ENCODE results near the gene PTCH1. TPM values are rescaled to one million over a fixed set of nuclear protein-coding genes. Genes with fewer than 3 reads are reported as not detected.

PTCH1 gene
- total and polyA plus RNA-seq, 2 donors (not counting 1 experiment from before 2014, with no cell fraction given): 3.5 to 13.8 TPM

DNA sequence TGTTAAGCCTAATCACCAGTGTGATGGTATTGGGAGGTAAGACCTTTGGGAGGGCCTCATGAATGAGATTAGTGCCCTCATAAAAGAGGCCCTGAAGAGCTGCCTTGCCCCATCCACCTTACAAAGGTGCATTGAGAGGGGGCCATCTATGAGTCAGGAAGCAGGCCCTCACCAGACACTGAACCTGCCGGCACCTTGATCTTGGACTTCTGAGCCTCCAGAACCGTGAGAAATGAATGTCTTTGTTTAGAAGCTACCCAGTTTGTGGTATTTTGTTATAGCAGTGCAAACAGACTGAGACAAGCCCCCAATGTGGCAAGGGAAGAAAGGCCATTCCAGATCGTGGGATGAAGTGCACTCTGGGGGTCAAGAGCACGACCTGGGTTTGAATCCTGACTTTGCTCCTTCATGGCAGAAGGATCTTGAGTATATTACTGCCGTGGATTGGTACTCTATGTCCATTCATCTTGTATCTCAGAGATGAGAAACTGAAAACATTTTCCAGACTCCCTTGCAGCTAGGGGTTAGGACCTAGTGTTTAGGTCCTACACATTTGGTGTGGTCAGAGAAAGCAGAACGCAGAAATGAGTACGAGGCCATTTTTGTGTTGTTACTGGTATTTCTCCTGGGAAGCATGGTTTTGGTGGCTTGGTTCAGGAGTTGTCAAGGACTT, 86.7 kb downstream of the PTCH1 start:
- intact Hi-C loops (cut with micrococcal nuclease): no loop called here
- H3K9ac ChIP-seq (ENCODE audit: low read length): no peak overlapping the region

DNA sequence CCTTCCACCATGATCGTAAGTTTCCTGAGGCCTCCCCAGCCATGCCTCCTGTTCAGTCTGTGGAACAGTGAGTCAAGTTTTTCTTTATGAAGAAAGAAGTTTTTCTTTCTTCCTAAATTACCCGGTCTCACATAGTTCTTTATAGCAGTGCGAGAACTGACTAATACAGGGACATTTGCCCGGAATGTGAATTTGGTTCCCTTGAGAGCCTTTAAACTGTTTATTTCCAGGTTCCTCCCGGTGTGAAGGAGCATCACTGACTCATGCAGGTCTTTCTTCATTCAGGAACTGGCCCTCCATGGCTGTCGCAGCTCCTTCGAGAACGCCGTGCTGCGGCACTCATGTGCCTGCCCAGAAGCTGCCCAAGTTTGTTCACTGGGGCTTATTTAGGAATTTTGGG, 87.7 kb downstream of the PTCH1 start:
- H2AFZ ChIP-seq (ENCODE audit: insufficient read depth, low read depth, low read length, poor library complexity, severe bottlenecking): no peak overlapping the region
- no peak overlapping the region for H3K27ac ChIP-seq (ENCODE audit: low read length in 2 of 2)
- POLR2A ChIA-PET: no interaction called here
- no peaks in the 10 kb centered on the region for H4K20me1 ChIP-seq (ENCODE audit: control insufficient read depth, insufficient read depth, low read length, poor library complexity, severe bottlenecking)
- Mint-ChIP-seq H3K4me3 (no peak overlapping the region), H3K4me1 (peaks cover 12% of the 10 kb centered on the region), H3K27me3 (peaks cover 35% of the 10 kb centered on the region), H3K27ac (no peak overlapping the region), H3K9me3 (ENCODE audit: insufficient read depth) (peaks cover 10% of the 10 kb centered on the region)
- CTCF ChIA-PET: no interaction called here
- no peaks in the 10 kb centered on the region for H3K36me3 ChIP-seq (replicated peaks in 1 of 2; ENCODE audit: control extremely low read depth in 1 of 2, control insufficient read depth in 1 of 2, extremely low read depth in 1 of 2, insufficient read depth in 2 of 2, low read length in 1 of 2)
- no peak for TF ChIP-seq EZH2 (IDR thresholded peaks at IDR 0.05; ENCODE audit: borderline replicate concordance, insufficient read depth, low read depth, low read length, poor library complexity, severe bottlenecking)
- TF ChIP-seq, protein P1, sequence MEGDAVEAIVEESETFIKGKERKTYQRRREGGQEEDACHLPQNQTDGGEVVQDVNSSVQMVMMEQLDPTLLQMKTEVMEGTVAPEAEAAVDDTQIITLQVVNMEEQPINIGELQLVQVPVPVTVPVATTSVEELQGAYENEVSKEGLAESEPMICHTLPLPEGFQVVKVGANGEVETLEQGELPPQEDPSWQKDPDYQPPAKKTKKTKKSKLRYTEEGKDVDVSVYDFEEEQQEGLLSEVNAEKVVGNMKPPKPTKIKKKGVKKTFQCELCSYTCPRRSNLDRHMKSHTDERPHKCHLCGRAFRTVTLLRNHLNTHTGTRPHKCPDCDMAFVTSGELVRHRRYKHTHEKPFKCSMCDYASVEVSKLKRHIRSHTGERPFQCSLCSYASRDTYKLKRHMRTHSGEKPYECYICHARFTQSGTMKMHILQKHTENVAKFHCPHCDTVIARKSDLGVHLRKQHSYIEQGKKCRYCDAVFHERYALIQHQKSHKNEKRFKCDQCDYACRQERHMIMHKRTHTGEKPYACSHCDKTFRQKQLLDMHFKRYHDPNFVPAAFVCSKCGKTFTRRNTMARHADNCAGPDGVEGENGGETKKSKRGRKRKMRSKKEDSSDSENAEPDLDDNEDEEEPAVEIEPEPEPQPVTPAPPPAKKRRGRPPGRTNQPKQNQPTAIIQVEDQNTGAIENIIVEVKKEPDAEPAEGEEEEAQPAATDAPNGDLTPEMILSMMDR (IDR thresholded peaks at IDR 0.05): no peak
- peaks cover 9% of the 10 kb centered on the region in 2 donors for H3K4me1 ChIP-seq (ENCODE audit: control insufficient read depth in 2 of 2, insufficient read depth in 2 of 2, low read length in 2 of 2)
- 98% methylated on average over 9 of the region's 10 CpGs for WGBS (ENCODE audit: insufficient coverage)
- peaks cover 0 to 26% (median 6%) of the 10 kb centered on the region in 4 experiments for H3K27me3 ChIP-seq (replicated peaks in 1 of 4; ENCODE audit: control extremely low read depth in 1 of 4, control insufficient read depth in 3 of 4, insufficient read depth in 4 of 4, low read length in 3 of 4)
- DNase-seq: no peak
- H3K79me2 ChIP-seq (ENCODE audit: control insufficient read depth, insufficient read depth, low read length): no peaks in the 10 kb centered on the region
- intact Hi-C loops (cut with micrococcal nuclease): no loop called here
- no peak overlapping the region for H3K4me2 ChIP-seq (replicated peaks; ENCODE audit: low read depth, low read length, poor library complexity, severe bottlenecking)
- ATAC-seq (ENCODE audit: low read depth): no peak
- no peak overlapping the region for H3K4me3 ChIP-seq (ENCODE audit: control extremely low read depth in 1 of 5, extremely low read depth in 1 of 5, insufficient read depth in 1 of 5, low read depth in 2 of 5, low read length in 4 of 5)
- H3K9ac ChIP-seq (ENCODE audit: low read length): no peak overlapping the region
- peaks cover 1 to 22% (median 6%) of the 10 kb centered on the region in 3 donors for H3K9me3 ChIP-seq (ENCODE audit: control extremely low read depth in 1 of 3, control insufficient read depth in 2 of 3, insufficient read depth in 1 of 3, low read length in 2 of 3)

More for the DNA sequence above, 86.7 kb downstream of the PTCH1 start:
- CTCF ChIA-PET: interaction anchor here (1.3 kb wide), 1 partner anchor 11 kb away, joined by 4 read pairs; no protein-coding TSS in a partner anchor
- Mint-ChIP-seq H3K27me3 (peaks cover 29% of the 10 kb centered on the region), H3K27ac (no peak overlapping the region), H3K4me1 (peaks cover 15% of the 10 kb centered on the region), H3K4me3 (no peak overlapping the region), H3K9me3 (ENCODE audit: insufficient read depth) (peaks cover 10% of the 10 kb centered on the region)
- no peak for ATAC-seq (ENCODE audit: low read depth)
- Histone ChIP-seq H3K4me3 (ENCODE audit: control extremely low read depth in 1 of 5, extremely low read depth in 1 of 5, insufficient read depth in 1 of 5, low read depth in 2 of 5, low read length in 4 of 5) (no peak overlapping the region), H3K9me3 (ENCODE audit: control extremely low read depth in 1 of 3, control insufficient read depth in 2 of 3, insufficient read depth in 1 of 3, low read length in 2 of 3) (peaks cover 1 to 26% (median 6%) of the 10 kb centered on the region in 3 donors), H3K79me2 (ENCODE audit: control insufficient read depth, insufficient read depth, low read length) (no peaks in the 10 kb centered on the region), H3K27ac (ENCODE audit: low read length in 2 of 2) (no peak overlapping the region), H3K4me2 (replicated peaks; ENCODE audit: low read depth, low read length, poor library complexity, severe bottlenecking) (no peak overlapping the region), H3K4me1 (ENCODE audit: control insufficient read depth in 2 of 2, insufficient read depth in 2 of 2, low read length in 2 of 2) (peaks cover 9% of the 10 kb centered on the region in 2 donors), H2AFZ (ENCODE audit: insufficient read depth, low read depth, low read length, poor library complexity, severe bottlenecking) (no peak overlapping the region), H3K27me3 (replicated peaks in 1 of 4; ENCODE audit: control extremely low read depth in 1 of 4, control insufficient read depth in 3 of 4, insufficient read depth in 4 of 4, low read length in 3 of 4) (peaks cover 0 to 26% (median 6%) of the 10 kb centered on the region in 4 experiments), H3K36me3 (replicated peaks in 1 of 2; ENCODE audit: control extremely low read depth in 1 of 2, control insufficient read depth in 1 of 2, extremely low read depth in 1 of 2, insufficient read depth in 2 of 2, low read length in 1 of 2) (no peaks in the 10 kb centered on the region), H4K20me1 (ENCODE audit: control insufficient read depth, insufficient read depth, low read length, poor library complexity, severe bottlenecking) (no peaks in the 10 kb centered on the region)
- 92% methylated on average over 7 of the region's 7 CpGs for WGBS (ENCODE audit: insufficient coverage)
- no peak for DNase-seq
- TF ChIP-seq, protein P1 (IDR thresholded peaks at IDR 0.05): no peak
- no peak for TF ChIP-seq EZH2 (IDR thresholded peaks at IDR 0.05; ENCODE audit: borderline replicate concordance, insufficient read depth, low read depth, low read length, poor library complexity, severe bottlenecking)
- POLR2A ChIA-PET: no interaction called here

Data from B cell (primary cell).